ENCODE measurements around the gene CMSS1.

The CMSS1 gene

GRCh38 chr3:99781761-99782160 is 35.9 kb upstream of the CMSS1 start:
- peaks cover 0 to 4% of the 10 kb centered on the region in 2 donors for H3K27me3 ChIP-seq (ENCODE audit: control insufficient read depth in 2 of 2, insufficient read depth in 2 of 2, low read length in 2 of 2)
- no peak overlapping the region for H3K9ac ChIP-seq (ENCODE audit: low read depth in 1 of 2, low read length in 2 of 2)
- H3K36me3 ChIP-seq (ENCODE audit: control insufficient read depth in 2 of 2, insufficient read depth in 2 of 2, low read length in 2 of 2): no peaks in the 10 kb centered on the region
- H3K4me1 ChIP-seq (ENCODE audit: control insufficient read depth in 2 of 2, insufficient read depth in 2 of 2, low read length in 2 of 2): no peaks in the 10 kb centered on the region
- H3K9me3 ChIP-seq (ENCODE audit: control insufficient read depth in 2 of 2, low read length in 2 of 2): no peaks in the 10 kb centered on the region
- no peak overlapping the region for H3K4me3 ChIP-seq (ENCODE audit: low read length in 2 of 2)
- H3K27ac ChIP-seq (ENCODE audit: low read depth in 2 of 2, low read length in 2 of 2): no peak overlapping the region

GRCh38 chr3:99783011-99783573 is 34.6 kb upstream of the CMSS1 start:
- Histone ChIP-seq H3K27ac (ENCODE audit: low read depth in 2 of 2, low read length in 2 of 2) (no peak overlapping the region), H3K27me3 (ENCODE audit: control insufficient read depth in 2 of 2, insufficient read depth in 2 of 2, low read length in 2 of 2) (peaks cover 0 to 4% of the 10 kb centered on the region in 2 donors), H3K4me3 (ENCODE audit: low read length in 2 of 2) (no peak overlapping the region), H3K36me3 (ENCODE audit: control insufficient read depth in 2 of 2, insufficient read depth in 2 of 2, low read length in 2 of 2) (no peaks in the 10 kb centered on the region), H3K4me1 (ENCODE audit: control insufficient read depth in 2 of 2, insufficient read depth in 2 of 2, low read length in 2 of 2) (no peaks in the 10 kb centered on the region), H3K9me3 (ENCODE audit: control insufficient read depth in 2 of 2, low read length in 2 of 2) (no peaks in the 10 kb centered on the region), H3K9ac (ENCODE audit: low read depth in 1 of 2, low read length in 2 of 2) (no peak overlapping the region)

GRCh38 chr3:99789011-99789721 is 28.5 kb upstream of the CMSS1 start:
- Histone ChIP-seq H3K36me3 (ENCODE audit: control insufficient read depth in 2 of 2, insufficient read depth in 2 of 2, low read length in 2 of 2) (no peaks in the 10 kb centered on the region), H3K9ac (ENCODE audit: low read depth in 1 of 2, low read length in 2 of 2) (no peak overlapping the region), H3K4me1 (ENCODE audit: control insufficient read depth in 2 of 2, insufficient read depth in 2 of 2, low read length in 2 of 2) (no peaks in the 10 kb centered on the region), H3K27me3 (ENCODE audit: control insufficient read depth in 2 of 2, insufficient read depth in 2 of 2, low read length in 2 of 2) (no peaks in the 10 kb centered on the region), H3K27ac (ENCODE audit: low read depth in 2 of 2, low read length in 2 of 2) (no peak overlapping the region), H3K4me3 (ENCODE audit: low read length in 2 of 2) (no peak overlapping the region), H3K9me3 (ENCODE audit: control insufficient read depth in 2 of 2, low read length in 2 of 2) (no peaks in the 10 kb centered on the region)

- no peaks in the 10 kb centered on the region for H3K27me3 ChIP-seq (ENCODE audit: control insufficient read depth in 2 of 2, insufficient read depth in 2 of 2, low read length in 2 of 2)
- H3K4me3 ChIP-seq (ENCODE audit: low read length in 2 of 2): no peak overlapping the region
- H3K36me3 ChIP-seq (ENCODE audit: control insufficient read depth in 2 of 2, insufficient read depth in 2 of 2, low read length in 2 of 2): no peaks in the 10 kb centered on the region
- H3K4me1 ChIP-seq (ENCODE audit: control insufficient read depth in 2 of 2, insufficient read depth in 2 of 2, low read length in 2 of 2): no peaks in the 10 kb centered on the region
- no peaks in the 10 kb centered on the region for H3K9me3 ChIP-seq (ENCODE audit: control insufficient read depth in 2 of 2, low read length in 2 of 2)
- H3K27ac ChIP-seq (ENCODE audit: low read depth in 2 of 2, low read length in 2 of 2): no peak overlapping the region
- no peak overlapping the region for H3K9ac ChIP-seq (ENCODE audit: low read depth in 1 of 2, low read length in 2 of 2)
These were observed 23.2 kb upstream of the CMSS1 start for GRCh38 chr3:99794485-99794884.

- H3K9me3 ChIP-seq (ENCODE audit: control insufficient read depth in 2 of 2, low read length in 2 of 2): no peaks in the 10 kb centered on the region
- H3K36me3 ChIP-seq (ENCODE audit: control insufficient read depth in 2 of 2, insufficient read depth in 2 of 2, low read length in 2 of 2): no peaks in the 10 kb centered on the region
- H3K9ac ChIP-seq (ENCODE audit: low read depth in 1 of 2, low read length in 2 of 2): no peak overlapping the region
- H3K27ac ChIP-seq (ENCODE audit: low read depth in 2 of 2, low read length in 2 of 2): no peak overlapping the region
- H3K4me1 ChIP-seq (ENCODE audit: control insufficient read depth in 2 of 2, insufficient read depth in 2 of 2, low read length in 2 of 2): no peaks in the 10 kb centered on the region
- H3K4me3 ChIP-seq (ENCODE audit: low read length in 2 of 2): no peak overlapping the region
- H3K27me3 ChIP-seq (ENCODE audit: control insufficient read depth in 2 of 2, insufficient read depth in 2 of 2, low read length in 2 of 2): no peaks in the 10 kb centered on the region
These were observed 22.1 kb upstream of the CMSS1 start for GRCh38 chr3:99795573-99795972.

DNA sequence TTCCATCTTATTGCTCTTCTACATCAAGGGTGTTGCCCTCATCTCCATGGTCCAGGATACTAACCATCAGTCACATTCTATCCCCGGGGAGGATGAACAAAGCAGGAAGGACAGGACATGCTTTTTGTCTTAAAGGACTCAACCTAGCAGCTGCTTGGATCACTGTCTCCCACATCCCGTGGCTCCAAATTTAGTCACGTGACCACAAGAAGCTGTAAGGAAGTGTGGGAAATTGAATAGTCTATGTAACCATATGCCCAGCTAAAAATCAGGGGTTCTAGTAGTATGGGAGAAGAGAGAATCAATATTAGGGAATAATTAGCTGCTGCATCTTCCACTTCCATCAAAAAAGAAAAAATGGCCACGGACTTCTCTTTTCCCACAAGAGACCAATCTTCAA is 18.2 kb upstream of the CMSS1 start:
- no peaks in the 10 kb centered on the region for H3K9me3 ChIP-seq (ENCODE audit: control insufficient read depth in 2 of 2, low read length in 2 of 2)
- H3K27me3 ChIP-seq (ENCODE audit: control insufficient read depth in 2 of 2, insufficient read depth in 2 of 2, low read length in 2 of 2): no peaks in the 10 kb centered on the region
- H3K4me1 ChIP-seq (ENCODE audit: control insufficient read depth in 2 of 2, insufficient read depth in 2 of 2, low read length in 2 of 2): no peaks in the 10 kb centered on the region
- no peaks in the 10 kb centered on the region for H3K36me3 ChIP-seq (ENCODE audit: control insufficient read depth in 2 of 2, insufficient read depth in 2 of 2, low read length in 2 of 2)
- no peak overlapping the region for H3K27ac ChIP-seq (ENCODE audit: low read depth in 2 of 2, low read length in 2 of 2)
- H3K4me3 ChIP-seq (ENCODE audit: low read length in 2 of 2): no peak overlapping the region
- H3K9ac ChIP-seq (ENCODE audit: low read depth in 1 of 2, low read length in 2 of 2): no peak overlapping the region

DNA sequence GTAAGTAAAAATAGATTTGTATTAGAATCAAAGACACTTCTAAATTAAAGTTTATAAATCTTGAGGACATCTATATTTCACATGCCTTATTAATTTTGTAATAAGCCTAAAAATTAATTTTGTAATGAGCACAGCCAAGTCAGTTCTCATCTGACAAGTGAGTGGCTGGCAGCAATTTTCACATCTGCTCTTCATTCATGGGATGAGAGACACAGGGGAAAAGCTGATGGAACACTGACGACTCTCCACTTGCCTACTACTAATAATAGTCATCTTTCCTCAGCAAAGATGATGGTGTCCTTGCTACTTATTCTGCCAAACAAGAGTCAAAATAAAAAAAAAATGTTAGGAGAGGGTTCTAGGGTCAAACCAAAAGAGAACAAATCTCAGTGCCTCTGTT is 14.4 kb upstream of the CMSS1 start:
- H3K4me1 ChIP-seq (ENCODE audit: control insufficient read depth in 2 of 2, insufficient read depth in 2 of 2, low read length in 2 of 2): no peaks in the 10 kb centered on the region
- no peaks in the 10 kb centered on the region for H3K36me3 ChIP-seq (ENCODE audit: control insufficient read depth in 2 of 2, insufficient read depth in 2 of 2, low read length in 2 of 2)
- no peak overlapping the region for H3K4me3 ChIP-seq (ENCODE audit: low read length in 2 of 2)
- no peak overlapping the region for H3K27ac ChIP-seq (ENCODE audit: low read depth in 2 of 2, low read length in 2 of 2)
- H3K27me3 ChIP-seq (ENCODE audit: control insufficient read depth in 2 of 2, insufficient read depth in 2 of 2, low read length in 2 of 2): no peaks in the 10 kb centered on the region
- peaks cover 5% of the 10 kb centered on the region in 2 donors for H3K9me3 ChIP-seq (ENCODE audit: control insufficient read depth in 2 of 2, low read length in 2 of 2)
- H3K9ac ChIP-seq (ENCODE audit: low read depth in 1 of 2, low read length in 2 of 2): no peak overlapping the region

- H3K4me3 ChIP-seq (ENCODE audit: low read length in 2 of 2): no peak overlapping the region
- H3K9ac ChIP-seq (ENCODE audit: low read depth in 1 of 2, low read length in 2 of 2): no peak overlapping the region
- no peak overlapping the region for H3K27ac ChIP-seq (ENCODE audit: low read depth in 2 of 2, low read length in 2 of 2)
- no peaks in the 10 kb centered on the region for H3K4me1 ChIP-seq (ENCODE audit: control insufficient read depth in 2 of 2, insufficient read depth in 2 of 2, low read length in 2 of 2)
- no peaks in the 10 kb centered on the region for H3K27me3 ChIP-seq (ENCODE audit: control insufficient read depth in 2 of 2, insufficient read depth in 2 of 2, low read length in 2 of 2)
- peaks cover 5% of the 10 kb centered on the region in 2 donors for H3K9me3 ChIP-seq (ENCODE audit: control insufficient read depth in 2 of 2, low read length in 2 of 2)
- no peaks in the 10 kb centered on the region for H3K36me3 ChIP-seq (ENCODE audit: control insufficient read depth in 2 of 2, insufficient read depth in 2 of 2, low read length in 2 of 2)
These were observed 12.5 kb upstream of the CMSS1 start for GRCh38 chr3:99805160-99805559.

GRCh38 chr3:99808163-99808794 is 9.4 kb upstream of the CMSS1 start:
- no peak overlapping the region for H3K27ac ChIP-seq (ENCODE audit: low read depth in 2 of 2, low read length in 2 of 2)

GRCh38 chr3:99809565-99809964 is 8.1 kb upstream of the CMSS1 start:
- Histone ChIP-seq H3K4me3 (ENCODE audit: low read length in 2 of 2) (no peak overlapping the region), H3K27ac (ENCODE audit: low read depth in 2 of 2, low read length in 2 of 2) (no peak overlapping the region), H3K27me3 (ENCODE audit: control insufficient read depth in 2 of 2, insufficient read depth in 2 of 2, low read length in 2 of 2) (no peaks in the 10 kb centered on the region), H3K9me3 (ENCODE audit: control insufficient read depth in 2 of 2, low read length in 2 of 2) (peaks cover 5% of the 10 kb centered on the region in 2 donors), H3K36me3 (ENCODE audit: control insufficient read depth in 2 of 2, insufficient read depth in 2 of 2, low read length in 2 of 2) (no peaks in the 10 kb centered on the region), H3K4me1 (ENCODE audit: control insufficient read depth in 2 of 2, insufficient read depth in 2 of 2, low read length in 2 of 2) (no peaks in the 10 kb centered on the region), H3K9ac (ENCODE audit: low read depth in 1 of 2, low read length in 2 of 2) (no peak overlapping the region)

More at GRCh38 chr3:99808163-99808794, 9.4 kb upstream of the CMSS1 start:
- Histone ChIP-seq H3K27me3 (ENCODE audit: control insufficient read depth in 2 of 2, insufficient read depth in 2 of 2, low read length in 2 of 2) (no peaks in the 10 kb centered on the region), H3K4me3 (ENCODE audit: low read length in 2 of 2) (no peak overlapping the region), H3K4me1 (ENCODE audit: control insufficient read depth in 2 of 2, insufficient read depth in 2 of 2, low read length in 2 of 2) (no peaks in the 10 kb centered on the region), H3K9me3 (ENCODE audit: control insufficient read depth in 2 of 2, low read length in 2 of 2) (peaks cover 5% of the 10 kb centered on the region in 2 donors), H3K9ac (ENCODE audit: low read depth in 1 of 2, low read length in 2 of 2) (no peak overlapping the region), H3K36me3 (ENCODE audit: control insufficient read depth in 2 of 2, insufficient read depth in 2 of 2, low read length in 2 of 2) (no peaks in the 10 kb centered on the region)
